HTERT RPE-1 (cell line): ENCODE data around the gene ABT1.

Experiments
- in situ Hi-C: fragments of 300-500 bp; cut with MboI; formaldehyde crosslinking; loops from 4 replicates; pipeline ENCODE4 v1.14.3; 2020; ENCODE audit warnings: low sequenced_read_pairs

Gene ABT1

GRCh38 chr6:26602262-26602661, 5.5 kb downstream of the ABT1 start:
- in situ Hi-C loops = no loop called here

- in situ Hi-C loops = no loop called here
These were observed 7.3 kb downstream of the ABT1 start for GRCh38 chr6:26604026-26604425.

DNA sequence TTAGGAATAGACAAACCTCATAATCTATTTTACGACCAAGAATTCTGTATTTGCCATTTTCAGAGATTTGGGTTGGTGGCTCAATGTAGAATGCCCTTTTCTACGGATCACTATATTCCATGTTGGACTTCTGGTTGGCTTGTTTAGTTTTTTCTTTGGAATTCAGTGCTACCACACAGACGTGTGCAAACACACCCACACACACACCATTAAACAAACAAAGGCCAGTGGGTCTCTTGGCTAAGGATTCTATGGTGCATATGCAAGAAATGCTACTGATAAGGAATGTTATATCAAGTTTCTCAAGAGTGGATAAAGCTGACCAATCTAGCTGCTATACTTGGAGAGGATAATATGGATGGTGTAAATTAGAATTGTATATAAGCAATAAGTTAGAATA, 8.0 kb downstream of the ABT1 start:
- in situ Hi-C loops = no loop called here

DNA sequence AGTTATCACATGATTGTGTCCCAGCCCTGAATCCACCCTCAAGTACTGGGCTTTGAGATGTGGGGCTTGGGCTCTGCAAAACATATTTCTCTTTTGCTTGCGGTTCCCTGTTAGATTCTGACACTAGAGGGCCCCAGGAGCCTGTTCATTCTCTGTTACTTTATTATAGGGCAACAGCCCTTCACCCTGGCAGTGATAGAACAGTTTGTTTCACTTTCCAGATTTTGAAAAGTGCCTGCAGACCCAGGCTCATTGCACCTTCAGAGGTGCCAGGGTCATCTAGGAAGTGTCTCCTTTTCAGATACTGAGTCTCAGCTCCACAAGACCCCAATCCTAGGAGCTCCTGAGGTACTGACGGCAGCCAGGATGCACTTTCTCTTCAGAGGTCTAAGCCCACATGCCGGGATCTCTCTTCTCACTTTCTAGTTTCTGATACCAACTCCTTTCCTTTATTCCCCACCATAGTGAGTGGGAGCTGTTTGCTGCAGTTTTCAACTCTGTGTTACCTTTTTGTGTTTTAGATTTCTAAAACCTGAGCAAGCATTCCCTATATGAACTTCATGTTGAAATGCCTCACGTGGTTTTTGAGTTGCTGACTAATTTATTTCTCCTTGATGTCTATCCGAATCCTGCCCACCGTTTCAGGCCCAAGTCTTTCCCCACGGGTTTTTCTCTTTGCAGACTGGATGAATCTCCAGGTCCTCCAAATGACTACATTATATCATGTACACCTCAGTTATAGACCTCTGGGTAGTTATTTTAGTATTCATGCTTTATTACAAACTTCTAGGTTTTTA, 10.9 kb downstream of the ABT1 start:
- in situ Hi-C loops = no loop called here

DNA sequence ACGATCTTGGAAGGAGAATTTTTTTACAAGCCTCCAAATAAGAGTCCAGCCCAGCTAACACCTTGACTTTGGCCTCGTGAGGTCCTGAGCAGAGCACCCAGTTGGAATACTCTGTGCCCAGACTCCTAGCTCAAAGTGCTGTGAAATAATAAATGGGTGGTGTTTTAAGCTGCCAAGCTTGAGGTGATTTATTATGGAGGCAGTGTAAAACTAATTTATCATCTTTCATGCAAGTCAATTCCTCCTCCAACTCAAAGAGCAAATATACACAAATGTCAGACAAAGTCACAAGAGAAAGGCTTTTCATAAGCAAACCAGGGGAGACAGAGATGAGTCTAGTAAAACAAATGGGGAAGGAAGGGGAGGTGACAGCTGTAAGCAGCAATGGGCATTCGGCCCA, 12.7 kb downstream of the ABT1 start:
- in situ Hi-C loops = no loop called here

DNA sequence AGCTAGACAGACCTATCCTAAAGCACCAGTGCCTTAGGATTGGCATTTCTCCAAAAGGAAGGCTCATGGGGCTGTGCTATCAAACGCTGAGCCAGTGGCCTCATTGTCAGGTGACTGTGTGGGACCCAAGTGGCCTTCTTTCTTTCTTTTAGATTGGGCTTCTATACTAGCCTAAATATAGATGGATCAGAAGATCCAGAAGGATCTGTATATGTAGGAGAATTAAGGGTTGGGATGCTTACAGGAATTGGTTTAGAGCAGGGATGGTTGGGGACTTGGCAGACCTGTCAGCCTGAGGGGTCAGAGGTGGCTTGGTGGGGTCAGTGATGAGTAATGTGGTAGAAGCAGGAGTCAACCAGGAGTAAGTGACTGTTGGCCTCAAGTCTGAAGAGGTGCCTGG, 14.8 kb downstream of the ABT1 start:
- in situ Hi-C loops = no loop called here

DNA sequence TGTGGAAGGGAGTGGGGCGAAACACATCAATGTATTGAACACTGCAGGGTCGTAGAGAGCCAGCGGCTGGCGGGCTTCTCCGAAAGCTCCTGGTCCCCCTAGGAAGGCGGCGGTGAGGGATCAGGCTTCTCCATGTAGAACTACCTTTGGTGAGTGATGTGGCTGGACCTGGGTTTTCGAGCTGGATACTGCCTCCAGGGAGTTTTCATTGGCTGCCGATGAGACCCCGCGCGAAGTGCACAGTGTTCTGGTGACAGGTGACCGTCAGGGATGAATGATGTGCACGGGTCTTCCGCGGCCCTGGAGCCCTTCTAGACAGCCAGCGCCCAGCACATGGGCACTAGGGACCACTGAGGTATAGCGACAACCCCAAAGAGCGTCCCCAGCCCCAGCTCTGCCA, 16.4 kb downstream of the ABT1 start:
- in situ Hi-C loops = no loop called here

- in situ Hi-C loops = no loop called here
These were observed 17.2 kb downstream of the ABT1 start for GRCh38 chr6:26613689-26614683.

GRCh38 chr6:26623339-26623859, 26.6 kb downstream of the ABT1 start:
- in situ Hi-C loops = no loop called here

GRCh38 chr6:26624557-26624956, 27.8 kb downstream of the ABT1 start:
- in situ Hi-C loops = no loop called here

DNA sequence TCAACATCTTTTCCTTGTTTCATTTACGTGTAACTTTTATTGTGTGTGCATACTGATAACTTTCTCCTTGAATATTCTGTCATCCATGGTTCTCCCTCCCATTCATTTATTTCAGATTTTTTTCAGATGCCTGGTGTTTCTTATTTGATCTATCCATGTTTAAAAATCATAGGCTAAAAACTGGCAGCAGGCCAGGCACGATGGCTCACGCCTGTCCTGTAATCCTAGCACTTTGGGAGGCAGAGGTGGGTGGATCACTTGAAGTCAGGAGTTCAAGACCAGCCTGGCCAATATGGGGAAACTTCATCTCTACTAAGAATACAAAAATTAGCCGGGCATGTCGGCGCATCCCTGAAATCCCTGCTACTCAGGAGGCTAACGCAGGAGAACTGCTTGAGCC, 31.1 kb downstream of the ABT1 start:
- in situ Hi-C loops = no loop called here

GRCh38 chr6:26629359-26629758, 32.6 kb downstream of the ABT1 start:
- in situ Hi-C loops = no loop called here

GRCh38 chr6:26640806-26641205, 44.1 kb downstream of the ABT1 start:
- in situ Hi-C loops = no loop called here

GRCh38 chr6:26646074-26646473, 49.3 kb downstream of the ABT1 start:
- in situ Hi-C loops = no loop called here
